C4-2B (cell line): ENCODE data around the gene MTA3.

Experiments
- CTCF ChIP-seq: fragments of 450-650 bp; conservative IDR thresholded peaks from 2 replicates; pipeline ENCODE4 v1.5.1; 2017; ENCODE audit warnings: mild to moderate bottlenecking
- ZFX ChIP-seq: fragments of 450-650 bp; IDR thresholded peaks from 2 replicates; pipeline ENCODE4 v1.6.1; 2017

- TF ChIP-seq CTCF = no peak
- no peak for TF ChIP-seq ZFX
These were observed 116.9 kb downstream of the MTA3 start for GRCh38 chr2:42685303-42685702.
